Measurements from ENCODE around the gene CELA3A.
"Not testable (repeated sequence)": the region's sequence is repeated elsewhere in the genome, so short reads cannot be mapped to it uniquely, and the experiment has no call there.

Gene CELA3A

DNA sequence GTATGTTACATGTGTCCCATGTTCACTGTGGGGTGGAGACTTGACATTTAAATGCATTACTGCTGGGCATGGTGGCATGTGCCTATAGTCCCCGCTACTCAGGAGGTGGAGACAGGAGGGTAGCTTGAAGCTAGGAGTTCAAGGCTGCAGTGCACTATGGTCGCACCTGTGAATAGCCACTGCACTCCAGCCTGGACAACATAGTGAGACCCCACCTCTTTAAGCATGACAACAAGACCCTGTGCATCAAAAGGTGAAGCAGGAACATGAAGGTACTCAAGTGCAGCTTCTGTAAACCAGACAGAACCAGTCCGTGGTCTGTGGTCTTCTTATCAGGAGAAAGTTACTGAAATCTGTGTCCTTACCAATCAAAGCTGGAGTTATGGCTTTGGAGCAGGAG, 9.3 kb upstream of the CELA3A start:
- H4K20me1 ChIP-seq (ENCODE audit: insufficient read depth, low read length, poor library complexity, severe bottlenecking); H3K9me3 ChIP-seq (ENCODE audit: insufficient read depth, low read depth, low read length); H3K9me2 ChIP-seq (replicated peaks; ENCODE audit: low read depth, low read length); H3K27me3 ChIP-seq (ENCODE audit: insufficient read depth, low read length, poor library complexity, severe bottlenecking); H3K9ac ChIP-seq (ENCODE audit: low read depth, low read length, poor library complexity, severe bottlenecking); H3K79me2 ChIP-seq (ENCODE audit: insufficient read depth, low read length); H3K36me3 ChIP-seq (ENCODE audit: insufficient read depth, low read length); H2AFZ ChIP-seq (ENCODE audit: low read length); H3F3A ChIP-seq (ENCODE audit: low read depth); H3K4me1 ChIP-seq (ENCODE audit: insufficient read depth, low read length, poor library complexity, severe bottlenecking); H3K4me2 ChIP-seq (ENCODE audit: low read depth, low read length, poor library complexity, severe bottlenecking); H3K4me3 ChIP-seq (ENCODE audit: low read length, poor library complexity, severe bottlenecking): not testable (repeated sequence)

DNA sequence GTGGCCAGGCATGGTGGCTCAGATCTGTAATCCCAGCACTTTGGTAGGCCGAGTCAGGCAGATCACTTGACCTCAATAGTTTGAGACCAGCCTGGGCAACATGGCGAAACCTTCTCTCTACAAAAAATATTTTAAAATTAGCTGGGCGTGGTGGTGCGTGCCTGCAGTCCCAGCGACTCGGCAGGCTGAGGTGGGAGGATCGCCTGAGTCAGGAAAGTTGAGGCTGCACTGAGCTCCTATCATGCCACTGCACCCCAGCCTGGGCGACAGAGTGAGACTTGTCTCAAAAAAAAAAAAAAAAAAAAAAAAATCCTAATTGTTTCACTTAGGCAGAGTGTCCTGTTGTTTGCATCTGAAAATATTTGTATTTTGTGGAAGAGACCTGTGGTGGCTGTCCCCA, 6.7 kb upstream of the CELA3A start:
- H3F3A ChIP-seq (ENCODE audit: low read depth); H3K9me2 ChIP-seq (replicated peaks; ENCODE audit: low read depth, low read length); H3K79me2 ChIP-seq (ENCODE audit: insufficient read depth, low read length); H2AFZ ChIP-seq (ENCODE audit: low read length); H4K20me1 ChIP-seq (ENCODE audit: insufficient read depth, low read length, poor library complexity, severe bottlenecking); H3K4me3 ChIP-seq (ENCODE audit: low read length, poor library complexity, severe bottlenecking); H3K4me2 ChIP-seq (ENCODE audit: low read depth, low read length, poor library complexity, severe bottlenecking); H3K4me1 ChIP-seq (ENCODE audit: insufficient read depth, low read length, poor library complexity, severe bottlenecking); H3K9ac ChIP-seq (ENCODE audit: low read depth, low read length, poor library complexity, severe bottlenecking); H3K36me3 ChIP-seq (ENCODE audit: insufficient read depth, low read length); H3K9me3 ChIP-seq (ENCODE audit: insufficient read depth, low read depth, low read length); H3K27me3 ChIP-seq (ENCODE audit: insufficient read depth, low read length, poor library complexity, severe bottlenecking): not testable (repeated sequence)

DNA sequence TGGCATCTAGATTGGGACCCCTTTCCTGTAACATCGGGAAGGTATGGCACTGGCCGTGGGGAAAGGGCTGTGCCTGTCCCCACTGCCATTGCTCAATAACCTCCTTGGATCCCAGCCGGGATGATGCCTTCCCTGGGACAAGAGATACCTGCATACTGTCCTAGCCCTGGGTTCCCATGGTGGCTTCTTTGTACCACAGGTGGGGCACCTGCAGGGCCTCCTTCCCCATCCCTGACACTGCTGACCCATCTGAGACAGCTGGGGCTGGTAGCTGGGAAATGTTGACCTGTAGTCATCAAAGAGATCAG, 4.8 kb upstream of the CELA3A start:
- H3K4me3 ChIP-seq (ENCODE audit: low read length, poor library complexity, severe bottlenecking); H3K79me2 ChIP-seq (ENCODE audit: insufficient read depth, low read length): not testable (repeated sequence)

DNA sequence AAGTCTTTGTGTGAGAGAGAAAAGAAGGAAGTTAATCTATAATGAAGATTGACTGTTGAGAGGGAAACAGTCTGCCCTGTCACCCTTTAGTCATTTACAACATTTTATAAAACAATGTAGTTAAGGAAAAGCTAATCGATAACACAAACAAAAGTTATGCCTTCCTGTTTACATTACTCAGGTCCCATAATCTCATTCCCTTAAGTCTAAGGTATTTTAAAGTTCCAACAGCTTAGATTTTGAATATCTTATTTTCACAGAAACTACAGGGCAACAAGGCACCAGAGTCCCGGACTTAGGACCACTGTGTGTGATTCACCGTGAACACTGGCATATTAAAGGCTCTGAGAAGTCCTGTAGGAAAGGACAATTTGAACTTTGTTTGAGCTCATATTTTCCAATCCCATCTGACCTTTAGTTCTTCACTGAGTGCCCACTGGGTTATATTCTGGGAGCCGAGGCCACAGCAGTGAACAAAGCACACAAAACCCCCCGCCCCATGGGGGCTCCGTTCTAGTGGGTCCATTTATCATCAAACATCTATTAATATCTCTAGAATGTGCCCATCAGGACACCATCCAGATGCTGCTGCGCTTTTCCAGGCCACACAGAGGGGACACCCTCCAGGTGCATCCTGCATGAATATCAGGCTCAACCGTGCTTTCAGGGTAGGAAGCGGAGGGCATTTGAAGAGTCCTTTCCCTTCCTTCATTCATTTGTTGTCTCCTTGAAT, 3.4 kb upstream of the CELA3A start:
- H4K20me1 ChIP-seq (ENCODE audit: insufficient read depth, low read length, poor library complexity, severe bottlenecking); H3K4me3 ChIP-seq (ENCODE audit: low read length, poor library complexity, severe bottlenecking); H2AFZ ChIP-seq (ENCODE audit: low read length); H3K36me3 ChIP-seq (ENCODE audit: insufficient read depth, low read length); H3K9ac ChIP-seq (ENCODE audit: low read depth, low read length, poor library complexity, severe bottlenecking); H3K79me2 ChIP-seq (ENCODE audit: insufficient read depth, low read length); H3K4me1 ChIP-seq (ENCODE audit: insufficient read depth, low read length, poor library complexity, severe bottlenecking); H3K4me2 ChIP-seq (ENCODE audit: low read depth, low read length, poor library complexity, severe bottlenecking); H3K9me2 ChIP-seq (replicated peaks; ENCODE audit: low read depth, low read length); H3K9me3 ChIP-seq (ENCODE audit: insufficient read depth, low read depth, low read length); H3F3A ChIP-seq (ENCODE audit: low read depth); H3K27me3 ChIP-seq (ENCODE audit: insufficient read depth, low read length, poor library complexity, severe bottlenecking): not testable (repeated sequence)

More for the DNA sequence above, 4.8 kb upstream of the CELA3A start:
- H2AFZ ChIP-seq (ENCODE audit: low read length); H3K9me2 ChIP-seq (replicated peaks; ENCODE audit: low read depth, low read length); H3K4me2 ChIP-seq (ENCODE audit: low read depth, low read length, poor library complexity, severe bottlenecking); H3K27me3 ChIP-seq (ENCODE audit: insufficient read depth, low read length, poor library complexity, severe bottlenecking); H3K9me3 ChIP-seq (ENCODE audit: insufficient read depth, low read depth, low read length); H3F3A ChIP-seq (ENCODE audit: low read depth); H4K20me1 ChIP-seq (ENCODE audit: insufficient read depth, low read length, poor library complexity, severe bottlenecking); H3K36me3 ChIP-seq (ENCODE audit: insufficient read depth, low read length); H3K9ac ChIP-seq (ENCODE audit: low read depth, low read length, poor library complexity, severe bottlenecking); H3K4me1 ChIP-seq (ENCODE audit: insufficient read depth, low read length, poor library complexity, severe bottlenecking): not testable (repeated sequence)

DNA sequence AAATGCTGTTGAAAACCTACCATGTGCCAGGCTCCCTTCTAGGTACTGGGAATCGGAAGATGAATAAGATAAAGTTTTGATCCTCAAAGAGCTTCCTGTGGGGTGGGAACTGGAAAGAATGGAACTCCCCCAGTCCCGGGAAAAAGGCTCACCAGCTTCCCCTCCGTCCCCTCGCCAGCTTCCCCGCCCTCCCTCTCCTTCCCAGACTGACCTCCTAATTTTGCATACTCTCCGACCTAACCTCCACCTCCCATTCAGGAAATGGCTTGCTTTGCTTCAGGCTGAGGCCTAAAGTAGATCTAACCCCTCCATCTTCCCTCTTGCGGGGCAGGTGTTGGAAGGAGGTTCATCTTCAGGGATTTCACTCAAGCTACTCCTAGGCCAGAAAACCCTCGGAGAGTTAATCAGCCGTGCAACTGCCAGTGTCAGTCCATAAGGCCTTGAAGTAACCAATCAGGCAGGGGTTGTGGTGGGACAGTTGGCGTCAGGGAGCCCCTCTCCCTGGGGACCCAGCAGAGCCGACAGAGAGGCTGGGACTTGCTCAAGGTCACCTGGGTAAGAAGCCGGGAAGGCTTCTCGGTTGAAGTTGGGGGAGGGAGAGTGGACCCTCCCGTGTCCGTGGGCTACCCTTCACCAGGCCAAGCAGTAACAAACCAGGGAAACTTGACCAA, 2.7 kb upstream of the CELA3A start:
- not testable (repeated sequence) for H3K4me2 ChIP-seq (ENCODE audit: low read depth, low read length, poor library complexity, severe bottlenecking)

DNA sequence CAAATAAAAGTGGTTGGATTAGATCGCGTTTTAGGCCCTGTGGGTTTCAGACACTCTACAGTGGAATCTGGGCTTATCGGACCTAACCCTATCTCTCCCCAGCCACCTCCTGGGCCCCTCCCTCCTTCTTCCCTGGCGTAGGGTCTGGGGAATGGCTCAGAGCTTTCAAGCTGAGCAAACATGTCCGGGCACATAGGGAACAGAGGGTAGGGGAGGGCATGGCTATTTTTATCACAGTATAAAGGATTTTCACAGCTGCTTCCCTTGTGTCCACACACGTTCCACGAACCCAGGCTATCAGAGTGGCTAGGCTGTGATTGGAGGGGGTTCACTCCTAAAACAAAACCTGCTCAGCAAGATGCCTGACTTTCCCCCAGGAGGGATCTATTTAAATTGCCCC, 1.8 kb upstream of the CELA3A start:
- H2AFZ ChIP-seq (ENCODE audit: low read length); H4K20me1 ChIP-seq (ENCODE audit: insufficient read depth, low read length, poor library complexity, severe bottlenecking); H3K27me3 ChIP-seq (ENCODE audit: insufficient read depth, low read length, poor library complexity, severe bottlenecking); H3F3A ChIP-seq (ENCODE audit: low read depth); H3K4me3 ChIP-seq (ENCODE audit: low read length, poor library complexity, severe bottlenecking); H3K9me2 ChIP-seq (replicated peaks; ENCODE audit: low read depth, low read length); H3K9ac ChIP-seq (ENCODE audit: low read depth, low read length, poor library complexity, severe bottlenecking); H3K36me3 ChIP-seq (ENCODE audit: insufficient read depth, low read length); H3K79me2 ChIP-seq (ENCODE audit: insufficient read depth, low read length); H3K4me1 ChIP-seq (ENCODE audit: insufficient read depth, low read length, poor library complexity, severe bottlenecking); H3K4me2 ChIP-seq (ENCODE audit: low read depth, low read length, poor library complexity, severe bottlenecking); H3K9me3 ChIP-seq (ENCODE audit: insufficient read depth, low read depth, low read length): not testable (repeated sequence)

More for the DNA sequence above, 2.7 kb upstream of the CELA3A start:
- not testable (repeated sequence) for H3K9me2 ChIP-seq (replicated peaks; ENCODE audit: low read depth, low read length); H3K36me3 ChIP-seq (ENCODE audit: insufficient read depth, low read length); H3K9me3 ChIP-seq (ENCODE audit: insufficient read depth, low read depth, low read length); H2AFZ ChIP-seq (ENCODE audit: low read length); H3K27me3 ChIP-seq (ENCODE audit: insufficient read depth, low read length, poor library complexity, severe bottlenecking); H3F3A ChIP-seq (ENCODE audit: low read depth); H3K4me1 ChIP-seq (ENCODE audit: insufficient read depth, low read length, poor library complexity, severe bottlenecking); H3K4me3 ChIP-seq (ENCODE audit: low read length, poor library complexity, severe bottlenecking); H3K79me2 ChIP-seq (ENCODE audit: insufficient read depth, low read length); H3K9ac ChIP-seq (ENCODE audit: low read depth, low read length, poor library complexity, severe bottlenecking); H4K20me1 ChIP-seq (ENCODE audit: insufficient read depth, low read length, poor library complexity, severe bottlenecking)

DNA sequence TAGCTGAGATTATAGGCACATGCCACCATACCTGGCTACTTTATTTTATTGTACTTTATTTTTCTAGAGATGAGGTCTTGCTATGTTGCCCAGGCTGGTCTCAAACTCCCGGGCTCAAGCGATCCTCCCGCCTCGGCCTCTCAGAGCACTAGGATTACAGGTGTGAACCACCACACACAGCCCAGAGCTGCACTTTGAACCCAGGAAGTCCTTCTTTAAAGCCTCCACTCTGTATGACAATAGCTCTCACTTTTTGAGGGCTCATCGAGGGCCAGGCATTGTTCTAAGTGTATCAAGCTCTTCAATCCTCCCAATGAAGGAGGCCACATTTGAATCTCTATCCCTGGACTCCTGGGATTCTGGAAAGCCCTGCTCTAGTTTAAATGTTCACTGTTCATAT, 1.0 kb downstream of the CELA3A start:
- H3K9ac ChIP-seq (ENCODE audit: low read depth, low read length, poor library complexity, severe bottlenecking); H3K27me3 ChIP-seq (ENCODE audit: insufficient read depth, low read length, poor library complexity, severe bottlenecking); H3K4me3 ChIP-seq (ENCODE audit: low read length, poor library complexity, severe bottlenecking); H3K9me2 ChIP-seq (replicated peaks; ENCODE audit: low read depth, low read length); H3K9me3 ChIP-seq (ENCODE audit: insufficient read depth, low read depth, low read length); H3F3A ChIP-seq (ENCODE audit: low read depth); H3K36me3 ChIP-seq (ENCODE audit: insufficient read depth, low read length); H3K4me1 ChIP-seq (ENCODE audit: insufficient read depth, low read length, poor library complexity, severe bottlenecking); H4K20me1 ChIP-seq (ENCODE audit: insufficient read depth, low read length, poor library complexity, severe bottlenecking); H2AFZ ChIP-seq (ENCODE audit: low read length); H3K4me2 ChIP-seq (ENCODE audit: low read depth, low read length, poor library complexity, severe bottlenecking); H3K79me2 ChIP-seq (ENCODE audit: insufficient read depth, low read length): not testable (repeated sequence)

All from Loucy (cell line).